ENCODE results near the gene SLC15A3. TPM values are rescaled to one million over a fixed set of nuclear protein-coding genes. Genes with fewer than 3 reads are reported as not detected.
A peak's percentile ranks its signal among the peaks of the same experiment; 100 is the strongest.

SLC15A3 gene
- total RNA-seq, 1 donor from 2014 or later, result 0.62 TPM

GRCh38 chr11:60900673-60901404 is 51.1 kb downstream of the SLC15A3 start:
- no peak overlapping the region for H3K4me3 Mint-ChIP-seq (ENCODE audit: unreplicated experiment)

GRCh38 chr11:60899977-60900376 is 52.0 kb downstream of the SLC15A3 start:
- peaks cover 32% of the 10 kb centered on the region for H3K36me3 Mint-ChIP-seq (ENCODE audit: low read depth)
- no peak overlapping the region for H3K4me3 Mint-ChIP-seq (ENCODE audit: unreplicated experiment)
- H3K27me3 Mint-ChIP-seq (ENCODE audit: low read depth), result no peaks in the 10 kb centered on the region
- peaks cover 11% of the 10 kb centered on the region for H3K4me1 Mint-ChIP-seq (ENCODE audit: low read depth)
- peak overlapping the region; percentile 9 for H3K27ac Mint-ChIP-seq (ENCODE audit: unreplicated experiment)
- no peak for DNase-seq (ENCODE audit: low spot score)
- H3K9me3 Mint-ChIP-seq (ENCODE audit: low read depth), result no peaks in the 10 kb centered on the region
- TF ChIP-seq CTCF (IDR thresholded peaks at IDR 0.05), result no peak

More at GRCh38 chr11:60900673-60901404, 51.1 kb downstream of the SLC15A3 start:
- peaks cover 27% of the 10 kb centered on the region for H3K36me3 Mint-ChIP-seq (ENCODE audit: low read depth)
- DNase-seq (ENCODE audit: low spot score), result no peak
- no peaks in the 10 kb centered on the region for H3K27me3 Mint-ChIP-seq (ENCODE audit: low read depth)
- H3K4me1 Mint-ChIP-seq (ENCODE audit: low read depth), result peaks cover 20% of the 10 kb centered on the region
- no peaks in the 10 kb centered on the region for H3K9me3 Mint-ChIP-seq (ENCODE audit: low read depth)
- no peak for TF ChIP-seq CTCF (IDR thresholded peaks at IDR 0.05)
- no peak overlapping the region for H3K27ac Mint-ChIP-seq (ENCODE audit: unreplicated experiment)

GRCh38 chr11:60899046-60899936 is 52.7 kb downstream of the SLC15A3 start:
- no peak for DNase-seq (ENCODE audit: low spot score)
- peaks cover 4% of the 10 kb centered on the region for H3K4me1 Mint-ChIP-seq (ENCODE audit: low read depth)
- TF ChIP-seq CTCF (IDR thresholded peaks at IDR 0.05), result peak; percentile 94
- no peaks in the 10 kb centered on the region for H3K9me3 Mint-ChIP-seq (ENCODE audit: low read depth)
- H3K36me3 Mint-ChIP-seq (ENCODE audit: low read depth), result peaks cover 35% of the 10 kb centered on the region
- H3K27ac Mint-ChIP-seq (ENCODE audit: unreplicated experiment), result peak overlapping the region; percentile 49
- H3K27me3 Mint-ChIP-seq (ENCODE audit: low read depth), result no peaks in the 10 kb centered on the region
- no peak overlapping the region for H3K4me3 Mint-ChIP-seq (ENCODE audit: unreplicated experiment)

- Mint-ChIP-seq H3K4me1 (ENCODE audit: low read depth) (no peaks in the 10 kb centered on the region), H3K4me3 (ENCODE audit: unreplicated experiment) (no peak overlapping the region), H3K9me3 (ENCODE audit: low read depth) (no peaks in the 10 kb centered on the region), H3K27ac (ENCODE audit: unreplicated experiment) (no peak overlapping the region), H3K27me3 (ENCODE audit: low read depth) (no peaks in the 10 kb centered on the region), H3K36me3 (ENCODE audit: low read depth) (peaks cover 36% of the 10 kb centered on the region)
- no peak for DNase-seq (ENCODE audit: low spot score)
- TF ChIP-seq CTCF (IDR thresholded peaks at IDR 0.05), result no peak
Measured at GRCh38 chr11:60897496-60897895, 54.5 kb downstream of the SLC15A3 start.

- H3K9me3 Mint-ChIP-seq (ENCODE audit: low read depth), result no peaks in the 10 kb centered on the region
- no peaks in the 10 kb centered on the region for H3K27me3 Mint-ChIP-seq (ENCODE audit: low read depth)
- no peak for DNase-seq (ENCODE audit: low spot score)
- no peak overlapping the region for H3K27ac Mint-ChIP-seq (ENCODE audit: unreplicated experiment)
- TF ChIP-seq CTCF (IDR thresholded peaks at IDR 0.05), result no peak
- no peak overlapping the region for H3K4me3 Mint-ChIP-seq (ENCODE audit: unreplicated experiment)
- H3K4me1 Mint-ChIP-seq (ENCODE audit: low read depth), result no peaks in the 10 kb centered on the region
- H3K36me3 Mint-ChIP-seq (ENCODE audit: low read depth), result peaks cover 30% of the 10 kb centered on the region
Measured at GRCh38 chr11:60895687-60896086, 56.3 kb downstream of the SLC15A3 start.
